ENCODE results near the gene LAMB1.

DNA sequence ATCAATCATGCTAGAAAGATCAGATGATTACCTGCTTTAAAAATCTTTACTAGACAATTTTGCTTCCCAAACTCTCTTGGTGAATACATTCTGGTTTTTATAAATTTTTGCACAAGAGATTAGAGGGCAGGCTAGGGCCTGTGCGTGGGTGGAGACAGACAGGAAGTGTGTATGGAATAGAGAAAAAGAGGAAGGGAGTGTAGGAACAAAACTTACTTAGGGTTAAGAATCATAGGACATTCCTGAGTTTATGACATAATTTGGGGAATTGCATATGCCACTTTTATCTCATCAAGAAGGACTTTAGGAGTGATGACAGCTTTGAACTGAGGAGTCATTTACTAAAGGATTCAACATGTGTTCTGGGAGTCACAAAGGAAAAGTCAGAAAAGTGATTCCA is 31.3 kb downstream of the LAMB1 start:
- TF ChIP-seq POLR2A (IDR thresholded peaks at IDR 0.05; ENCODE audit: low read length): no peak
- TF ChIP-seq GATA1 (IDR thresholded peaks at IDR 0.05; ENCODE audit: low read depth, low read length): no peak

All from erythroblast (primary cell).